HTR-8/SVneo (cell line): ENCODE data around the gene VIPR2.
"Not testable (repeated sequence)": the region's sequence is repeated elsewhere in the genome, so short reads cannot be mapped to it uniquely, and the experiment has no call there.

Experiments
- DNase-seq: peaks from one replicate; pipeline ENCODE4 v3.0.0; 2011; ENCODE audit warnings: low spot score, mixed read lengths; ENCODE audit not compliant: insufficient read length
- FAIRE-seq: peaks from 2 replicates; lab custom pipeline; 2011; peaks lifted over from hg19 to GRCh38; lab: Jason Lieb, UNC

VIPR2 gene

GRCh38 chr7:159144758-159145489 lies at the start of gene VIPR2:
TSS of gene VIPR2 (minus strand) at chr7:159144867. CDS start at chr7:159144771, 96 bp downstream.
- DNase-seq (no peak), FAIRE-seq (no peak)

GRCh38 chr7:159193543-159194090 lies 49.0 kb upstream of the VIPR2 start:
- DNase-seq (no peak), FAIRE-seq (no peak)

GRCh38 chr7:159192725-159193453 lies 48.2 kb upstream of the VIPR2 start:
- FAIRE-seq (no peak), DNase-seq (no peak)

DNA sequence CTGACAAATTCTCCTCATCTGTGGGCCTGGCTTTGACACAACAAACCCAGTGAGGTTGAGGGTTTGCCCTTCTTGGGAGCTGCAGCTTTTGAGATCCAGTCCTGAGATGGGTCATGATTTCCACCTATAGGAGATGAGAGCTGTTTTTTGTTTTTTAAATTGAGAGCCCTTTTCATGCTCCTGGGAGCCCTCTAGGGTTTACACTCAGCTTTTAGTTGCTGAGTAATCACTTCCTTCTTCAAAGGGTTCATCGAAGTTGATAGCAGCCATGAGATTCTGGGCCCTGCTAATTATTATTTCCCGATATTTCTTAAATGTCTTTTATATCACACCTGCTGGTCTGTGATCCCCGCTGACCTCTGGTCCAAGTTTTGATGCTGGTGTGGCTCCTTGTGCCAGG lies 47.3 kb upstream of the VIPR2 start:
- FAIRE-seq, result no peak
- DNase-seq, result no peak

DNA sequence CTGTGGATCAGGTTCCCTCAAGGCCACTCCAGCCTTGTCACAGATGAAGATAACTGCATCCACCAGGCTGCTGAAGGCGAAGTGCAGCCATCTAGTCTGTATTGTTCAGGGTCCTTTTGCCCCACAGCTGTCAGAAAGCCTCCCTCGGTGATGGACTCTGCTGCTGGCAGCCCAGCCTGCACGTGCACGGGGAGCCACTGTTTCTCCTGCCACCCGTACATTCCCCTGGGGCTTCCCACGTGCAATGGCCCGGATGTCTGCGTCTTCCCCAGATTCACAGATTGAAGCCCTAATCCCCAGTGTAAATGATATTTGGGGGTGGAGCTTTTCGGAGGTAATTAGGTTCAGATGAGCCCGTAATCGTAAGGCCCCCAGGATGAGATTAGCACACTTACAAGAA lies 46.6 kb upstream of the VIPR2 start:
- DNase-seq, result no peak
- no peak for FAIRE-seq

DNA sequence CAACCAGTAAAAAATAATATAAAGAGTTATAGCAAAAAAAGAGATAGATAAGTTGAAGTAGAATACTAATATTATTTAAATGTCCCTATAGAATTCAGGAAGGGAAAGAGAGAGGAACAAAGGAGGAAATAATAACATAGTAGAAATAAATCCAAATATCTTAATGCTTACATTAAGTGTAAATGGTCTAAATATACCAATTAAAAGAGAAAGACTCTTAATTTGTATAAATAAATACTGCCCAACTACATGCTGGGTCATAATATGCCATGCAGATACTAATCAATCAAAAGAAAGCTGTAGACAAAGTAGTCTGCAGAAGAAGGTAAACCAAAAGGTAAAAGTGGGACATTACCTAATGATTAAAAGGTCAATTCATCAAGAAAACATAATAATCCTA lies 43.3 kb upstream of the VIPR2 start:
- DNase-seq (no peak), FAIRE-seq (no peak)

GRCh38 chr7:159179241-159179640 lies 34.6 kb upstream of the VIPR2 start:
- FAIRE-seq (no peak), DNase-seq (no peak)

- FAIRE-seq (no peak), DNase-seq (peak; percentile 17)
These were observed 32.8 kb upstream of the VIPR2 start for GRCh38 chr7:159177284-159177953.

- FAIRE-seq (no peak), DNase-seq (no peak)
These were observed 31.1 kb upstream of the VIPR2 start for GRCh38 chr7:159175792-159176191.

DNA sequence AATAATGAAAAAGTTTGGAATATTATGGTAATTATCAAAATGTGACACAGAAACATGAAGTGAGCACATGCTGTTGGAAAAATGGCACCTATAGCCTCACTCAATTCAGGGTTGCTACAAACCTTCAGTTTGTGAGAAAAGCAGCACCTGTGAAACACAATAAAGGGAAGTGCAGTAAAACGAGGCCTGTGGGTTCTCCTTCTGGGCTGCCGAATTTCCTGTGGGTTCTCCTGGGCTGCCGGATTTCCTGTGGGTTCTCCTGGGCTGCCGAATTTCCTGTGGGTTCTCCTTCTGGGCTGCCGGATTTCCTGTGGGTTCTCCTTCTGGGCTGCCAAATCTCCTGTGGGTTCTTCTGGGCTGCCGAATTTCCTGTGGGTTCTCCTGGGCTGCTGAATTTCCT lies 30.4 kb upstream of the VIPR2 start:
- not testable (repeated sequence) for FAIRE-seq, DNase-seq

DNA sequence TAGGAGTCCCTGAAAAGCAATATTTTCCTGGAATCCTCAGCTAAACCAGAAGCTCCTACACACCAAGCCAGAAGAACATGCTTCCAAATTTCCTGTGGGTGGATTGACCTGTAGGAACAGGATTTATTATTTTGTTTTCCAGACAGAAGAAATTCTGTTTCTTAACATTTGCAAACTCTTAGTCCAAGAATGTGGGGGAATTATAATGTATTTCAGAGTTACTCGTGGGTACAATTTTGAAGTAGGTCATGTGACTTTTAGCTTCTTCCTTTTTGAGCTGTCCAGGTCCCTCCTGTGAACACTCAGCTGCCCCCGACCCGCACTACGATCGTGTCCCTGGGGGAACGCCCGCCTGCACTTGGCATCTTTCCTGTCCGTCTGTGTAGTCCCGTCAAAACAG lies 27.7 kb upstream of the VIPR2 start:
- DNase-seq, result no peak
- FAIRE-seq, result no peak

GRCh38 chr7:159169391-159169790 lies 24.7 kb upstream of the VIPR2 start:
- no peak for DNase-seq
- no peak for FAIRE-seq

- no peak for DNase-seq
- FAIRE-seq, result no peak
These were observed 22.5 kb upstream of the VIPR2 start for GRCh38 chr7:159167139-159167538.

DNA sequence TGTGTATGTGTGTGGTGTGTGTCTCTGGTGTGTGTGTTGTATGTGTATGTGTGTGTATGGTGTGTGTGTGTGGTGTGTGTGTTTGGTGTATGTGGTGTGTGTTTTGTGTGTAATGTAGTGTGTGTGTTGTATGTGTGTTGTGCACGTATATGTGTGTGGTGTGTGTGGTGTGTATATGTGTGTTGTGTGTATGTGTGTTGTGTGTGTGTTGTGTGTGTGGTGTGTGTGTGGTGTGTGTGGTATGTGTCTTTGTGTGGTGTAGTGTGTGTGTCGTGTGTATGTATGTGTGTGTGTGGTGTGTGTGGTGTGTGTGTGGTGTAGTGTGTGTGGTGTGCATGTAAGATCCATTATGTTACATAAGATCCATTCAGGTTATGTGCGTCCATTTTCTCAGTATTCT lies 21.9 kb upstream of the VIPR2 start:
- no peak for DNase-seq
- FAIRE-seq, result peak; percentile 91

GRCh38 chr7:159165352-159165751 lies 20.7 kb upstream of the VIPR2 start:
- DNase-seq, result no peak
- no peak for FAIRE-seq

DNA sequence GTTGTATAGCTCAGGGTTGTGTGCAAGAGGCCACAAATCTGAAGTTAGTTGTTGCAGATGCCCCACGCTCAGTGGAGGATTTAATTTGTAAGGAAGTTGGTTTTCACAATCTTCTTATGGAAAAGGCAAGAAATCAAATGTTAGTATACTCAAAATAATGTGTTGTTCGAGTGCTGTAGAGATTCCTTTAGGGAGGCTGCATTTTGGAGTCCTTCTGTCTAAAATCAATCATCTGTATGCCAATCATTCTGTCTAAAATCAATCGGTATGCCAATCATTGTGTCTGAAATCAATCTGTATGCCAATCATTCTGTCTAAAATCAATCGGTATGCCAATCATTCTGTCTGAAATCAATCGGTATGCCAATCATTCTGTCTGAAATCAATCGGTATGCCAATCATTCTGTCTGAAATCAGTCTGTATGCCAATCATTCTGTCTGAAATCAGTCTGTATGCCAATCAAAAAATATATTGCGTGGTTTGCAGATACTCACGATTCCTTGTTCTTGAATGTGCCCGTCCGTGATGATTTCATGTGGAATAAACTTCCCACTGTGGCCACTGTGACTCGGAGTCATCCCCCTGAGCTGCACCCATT lies 19.1 kb upstream of the VIPR2 start:
- FAIRE-seq, DNase-seq: not testable (repeated sequence)

GRCh38 chr7:159162050-159162626 lies 17.5 kb upstream of the VIPR2 start:
- not testable (repeated sequence) for FAIRE-seq, DNase-seq

DNA sequence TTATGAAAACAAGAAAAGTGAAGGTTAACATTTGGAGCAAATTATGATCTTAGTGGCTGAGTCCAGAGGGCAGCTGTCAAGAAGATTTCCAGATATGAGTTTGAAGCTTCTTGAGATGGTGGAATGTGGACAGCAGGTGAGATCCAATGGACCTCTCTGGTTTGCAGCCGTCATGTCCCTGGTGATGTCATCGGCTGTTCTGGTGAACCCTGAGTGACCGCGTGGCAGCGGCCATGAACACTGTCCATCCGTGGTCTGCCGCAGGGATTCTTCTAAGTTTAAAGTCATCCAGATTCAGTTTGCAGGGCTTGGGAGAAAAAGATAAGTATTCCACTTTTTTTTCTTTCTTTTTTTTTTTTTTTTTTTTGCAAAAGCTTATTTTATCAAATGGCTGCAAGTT lies 15.8 kb upstream of the VIPR2 start:
- FAIRE-seq, result no peak
- DNase-seq, result no peak

DNA sequence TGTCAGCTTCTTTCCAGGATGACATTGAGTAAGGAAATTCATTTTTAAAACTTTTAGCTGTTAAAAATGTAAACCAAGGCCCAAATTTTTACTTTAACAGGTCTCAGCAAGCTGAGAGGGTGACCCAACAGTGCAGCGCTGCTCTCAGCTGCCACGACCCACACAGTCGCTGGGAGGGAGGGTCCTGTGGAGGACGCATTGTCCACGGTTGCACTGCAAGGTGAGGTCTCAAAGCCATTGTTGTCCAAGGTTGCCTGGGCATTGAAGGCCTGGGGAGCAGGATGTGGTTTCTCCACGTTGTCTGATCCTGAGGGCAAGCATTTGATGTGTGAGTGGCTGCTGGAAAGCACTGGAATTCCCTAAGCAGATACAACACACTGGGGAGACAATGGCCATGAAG lies 15.1 kb upstream of the VIPR2 start:
- DNase-seq (no peak), FAIRE-seq (no peak)

- DNase-seq, result no peak
- no peak for FAIRE-seq
These were observed 14.3 kb upstream of the VIPR2 start for GRCh38 chr7:159158888-159159405.
